GM04503 (cell line): ENCODE data around the gene PTPRN2.
"Not testable (repeated sequence)": the region's sequence is repeated elsewhere in the genome, so short reads cannot be mapped to it uniquely, and the experiment has no call there.

Experiments used
- DNase-seq: peaks from one replicate; pipeline ENCODE4 v3.0.0-alpha.2; 2012; ENCODE audit warnings: low read depth

Gene PTPRN2

GRCh38 chr7:157751406-157751805 is 836.2 kb downstream of the PTPRN2 start:
- no peak for DNase-seq

GRCh38 chr7:157750291-157750690 is 837.3 kb downstream of the PTPRN2 start:
- no peak for DNase-seq

- no peak for DNase-seq
Observed at GRCh38 chr7:157745721-157746709, 841.6 kb downstream of the PTPRN2 start.

- no peak for DNase-seq
Observed at GRCh38 chr7:157744786-157745601, 842.6 kb downstream of the PTPRN2 start.

GRCh38 chr7:157743781-157744525 is 843.7 kb downstream of the PTPRN2 start:
- no peak for DNase-seq

GRCh38 chr7:157740251-157740798 is 847.3 kb downstream of the PTPRN2 start:
- DNase-seq = no peak

GRCh38 chr7:157739650-157740049 is 848.0 kb downstream of the PTPRN2 start:
- no peak for DNase-seq

GRCh38 chr7:157739031-157739430 is 848.6 kb downstream of the PTPRN2 start:
- no peak for DNase-seq

- DNase-seq = no peak
Observed at GRCh38 chr7:157738066-157738460, 849.6 kb downstream of the PTPRN2 start.

GRCh38 chr7:157737151-157738065 is 850.2 kb downstream of the PTPRN2 start:
- DNase-seq = no peak

- no peak for DNase-seq
Observed at GRCh38 chr7:157736341-157736740, 851.3 kb downstream of the PTPRN2 start.

- no peak for DNase-seq
Observed at GRCh38 chr7:157735826-157736225, 851.8 kb downstream of the PTPRN2 start.

- no peak for DNase-seq
Observed at GRCh38 chr7:157734676-157735640, 852.7 kb downstream of the PTPRN2 start.

GRCh38 chr7:157733760-157734395 is 853.7 kb downstream of the PTPRN2 start:
- DNase-seq = not testable (repeated sequence)

- DNase-seq = no peak
Observed at GRCh38 chr7:157731126-157731525, 856.5 kb downstream of the PTPRN2 start.

GRCh38 chr7:157730614-157731013 is 857.0 kb downstream of the PTPRN2 start:
- no peak for DNase-seq

- DNase-seq = no peak
Observed at GRCh38 chr7:157729566-157729965, 858.1 kb downstream of the PTPRN2 start.

- no peak for DNase-seq
Observed at GRCh38 chr7:157727964-157728615, 859.5 kb downstream of the PTPRN2 start.
